Panc1 (cell line): ENCODE data around the gene BRICD5. TPM values are rescaled to one million over a fixed set of nuclear protein-coding genes. Genes with fewer than 3 reads are reported as not detected.

Source experiments
- ATAC-seq: fragments of 200-7000 bp; cut with Tn5 transposase; 2 replicates; pipeline ENCODE4 v1.9.1; 2020; ENCODE audit warnings: mild to moderate bottlenecking, moderate library complexity
- BruUV-seq: library from RNA; stranded (reverse); fragments of 400-500 nt; replicated peaks from 2 replicates; lab custom pipeline; 2021; lab: Mats Ljungman, UMichigan
- CTCF ChIA-PET: fragments of 300-600 bp; sonication (Branson Sonifier 250); formaldehyde crosslinking; loops from one replicate; lab custom pipeline; 2022; ENCODE audit warnings: antibody characterized with exemption; lab: Charles Lee
- POLR2A ChIA-PET: fragments of 300-600 bp; sonication (Branson Sonifier 250); formaldehyde crosslinking; loops from one replicate; lab custom pipeline; 2022; ENCODE audit warnings: antibody characterized with exemption; lab: Charles Lee
- DNase-seq: peaks from one replicate; pipeline ENCODE4 v3.0.0-alpha.2; 2010; ENCODE audit warnings: low read depth, low spot score
- H3K27ac ChIP-seq: 2 replicates; pipeline ENCODE4 v1.5.1; 2011; ENCODE audit warnings: mild to moderate bottlenecking, low read length, inconsistent platforms
- H3K27me3 ChIP-seq: fragments of 200-500 bp; sonication (Bioruptor generic); 2 replicates; pipeline ENCODE4 v1.6.0; 2014; ENCODE audit warnings: low read length, inconsistent platforms; ENCODE audit not compliant: control insufficient read depth, insufficient read depth
- H3K36me3 ChIP-seq: fragments of 200-500 bp; sonication (Bioruptor generic); 2 replicates; pipeline ENCODE4 v1.5.1; 2014; ENCODE audit warnings: inconsistent platforms, mild to moderate bottlenecking, low read length, moderate library complexity; ENCODE audit not compliant: control insufficient read depth, insufficient read depth
- H3K4me1 ChIP-seq: 2 replicates; pipeline ENCODE4 v1.5.1; 2011; ENCODE audit warnings: inconsistent platforms, mild to moderate bottlenecking, low read length, moderate library complexity; ENCODE audit not compliant: control insufficient read depth, insufficient read depth
- H3K4me3 ChIP-seq, 2 experiments: 2 replicates each; pipeline ENCODE4 v1.5.1; 2011 to 2012; ENCODE audit warnings: low read depth in 2 of 2, low read length in 2 of 2, mild to moderate bottlenecking in 2 of 2, inconsistent platforms in 1 of 2, moderate library complexity in 1 of 2
- H3K9me3 ChIP-seq: fragments of 200-500 bp; sonication (Bioruptor generic); 2 replicates; pipeline ENCODE4 v1.5.1; 2014; ENCODE audit warnings: low read depth, mild to moderate bottlenecking, inconsistent platforms, low read length, moderate library complexity; ENCODE audit not compliant: control insufficient read depth, insufficient read depth
- CTCF ChIP-seq: fragments of 450-650 bp; IDR thresholded peaks from 2 replicates; pipeline ENCODE4 v1.5.1; 2017; ENCODE audit warnings: mild to moderate bottlenecking
- REST ChIP-seq, 2 experiments: IDR thresholded peaks; 2 replicates each; pipeline ENCODE4 v1.6.1; 2011 to 2012; ENCODE audit warnings: low read depth in 2 of 2, control low read depth in 1 of 2, low read length in 1 of 2, mild to moderate bottlenecking in 1 of 2, moderate library complexity in 1 of 2; ENCODE audit not compliant: insufficient read depth in 1 of 2
- SIN3A ChIP-seq: IDR thresholded peaks from 2 replicates; pipeline ENCODE4 v1.6.1; 2012; ENCODE audit warnings: low read depth, mild to moderate bottlenecking, low read length, moderate library complexity, borderline replicate concordance; ENCODE audit not compliant: insufficient read depth
- in situ Hi-C: cut with HindIII; loops from 2 replicates; pipeline ENCODE4 v1.10.0; 2016; ENCODE audit warnings: low sequenced_read_pairs, low pct_unique_long_range_greater_than_20kb
- intact Hi-C: fragments of 100-400 bp; cut with micrococcal nuclease; formaldehyde crosslinking; loops from one replicate; pipeline ENCODE4 v1.10.0; 2022; ENCODE audit not compliant: unreplicated experiment
- total RNA-seq: library from RNA; stranded (reverse); gene quantifications from one replicate; pipeline ENCODE4 v1.2.1, GENCODE V29; 2021; ENCODE audit not compliant: unreplicated experiment

The BRICD5 gene
- total RNA-seq, 1 experiment from 2014 or later: 8.7 TPM

GRCh38 chr16:2170587-2171435, 39.9 kb downstream of the BRICD5 start:
- intact Hi-C loops: no loop called here
- peaks cover 4% of the 10 kb centered on the region; the same call in 1 of the 2 replicates for H3K36me3 ChIP-seq
- CTCF ChIA-PET: no interaction called here
- DNase-seq (no peak), ATAC-seq (peak; percentile 13; the same call in 1 of the 2 replicates)
- no peak overlapping the region for H3K27ac ChIP-seq
- H3K27me3 ChIP-seq: no peaks in the 10 kb centered on the region
- TF ChIP-seq SIN3A (no peak), CTCF (no peak)
- H3K4me3 ChIP-seq: no peak overlapping the region
- H3K4me1 ChIP-seq: no peaks in the 10 kb centered on the region
- in situ Hi-C loops: no loop called here
- no TSS peak for BruUV-seq
- POLR2A ChIA-PET: no interaction called here
- H3K9me3 ChIP-seq: no peaks in the 10 kb centered on the region

- no peaks in the 10 kb centered on the region for H3K4me1 ChIP-seq
- no peaks in the 10 kb centered on the region for H3K9me3 ChIP-seq
- TF ChIP-seq CTCF: no peak
- TF ChIP-seq REST (IDR thresholded peaks at IDR 0.05; ENCODE audit: insufficient read depth in 1 of 2, low read depth in 2 of 2, low read length in 1 of 2): no peak
- ChIA-PET CTCF (no interaction called here), POLR2A (no interaction called here)
- peaks cover 4% of the 10 kb centered on the region; the same call in 1 of the 2 replicates for H3K36me3 ChIP-seq
- H3K27me3 ChIP-seq: no peaks in the 10 kb centered on the region
- ATAC-seq (no peak), DNase-seq (no peak)
- BruUV-seq: no TSS peak
- no peak overlapping the region for H3K27ac ChIP-seq
- no peak overlapping the region for H3K4me3 ChIP-seq
- intact Hi-C loops: no loop called here
- in situ Hi-C loops: no loop called here
These were observed 40.6 kb downstream of the BRICD5 start for GRCh38 chr16:2170080-2170479.
